HFF-Myc (cell line): ENCODE results near the gene ADH5.

ENCODE experiments used
- DNase-seq: peaks from one replicate; pipeline ENCODE4 v3.0.0-alpha.2; 2011; ENCODE audit warnings: low read depth; ENCODE audit errors: extremely low read depth
- H3K4me3 ChIP-seq: replicated peaks from 2 replicates; pipeline ENCODE4 v1.5.1; 2011; ENCODE audit warnings: low read depth, mild to moderate bottlenecking, control low read depth, low read length
- TF ChIP-seq, protein P1 (sequence below): IDR thresholded peaks from 2 replicates; pipeline ENCODE4 v1.5.1; 2012; ENCODE audit warnings: mild to moderate bottlenecking, low read depth, low read length, control low read depth; ENCODE audit errors: missing control alignments

The ADH5 gene

GRCh38 chr4:99033956-99034355 lies 54.6 kb downstream of the ADH5 start:
- H3K4me3 ChIP-seq, result no peak overlapping the region
- DNase-seq, result no peak
- TF ChIP-seq, protein P1, sequence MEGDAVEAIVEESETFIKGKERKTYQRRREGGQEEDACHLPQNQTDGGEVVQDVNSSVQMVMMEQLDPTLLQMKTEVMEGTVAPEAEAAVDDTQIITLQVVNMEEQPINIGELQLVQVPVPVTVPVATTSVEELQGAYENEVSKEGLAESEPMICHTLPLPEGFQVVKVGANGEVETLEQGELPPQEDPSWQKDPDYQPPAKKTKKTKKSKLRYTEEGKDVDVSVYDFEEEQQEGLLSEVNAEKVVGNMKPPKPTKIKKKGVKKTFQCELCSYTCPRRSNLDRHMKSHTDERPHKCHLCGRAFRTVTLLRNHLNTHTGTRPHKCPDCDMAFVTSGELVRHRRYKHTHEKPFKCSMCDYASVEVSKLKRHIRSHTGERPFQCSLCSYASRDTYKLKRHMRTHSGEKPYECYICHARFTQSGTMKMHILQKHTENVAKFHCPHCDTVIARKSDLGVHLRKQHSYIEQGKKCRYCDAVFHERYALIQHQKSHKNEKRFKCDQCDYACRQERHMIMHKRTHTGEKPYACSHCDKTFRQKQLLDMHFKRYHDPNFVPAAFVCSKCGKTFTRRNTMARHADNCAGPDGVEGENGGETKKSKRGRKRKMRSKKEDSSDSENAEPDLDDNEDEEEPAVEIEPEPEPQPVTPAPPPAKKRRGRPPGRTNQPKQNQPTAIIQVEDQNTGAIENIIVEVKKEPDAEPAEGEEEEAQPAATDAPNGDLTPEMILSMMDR, result no peak

DNA sequence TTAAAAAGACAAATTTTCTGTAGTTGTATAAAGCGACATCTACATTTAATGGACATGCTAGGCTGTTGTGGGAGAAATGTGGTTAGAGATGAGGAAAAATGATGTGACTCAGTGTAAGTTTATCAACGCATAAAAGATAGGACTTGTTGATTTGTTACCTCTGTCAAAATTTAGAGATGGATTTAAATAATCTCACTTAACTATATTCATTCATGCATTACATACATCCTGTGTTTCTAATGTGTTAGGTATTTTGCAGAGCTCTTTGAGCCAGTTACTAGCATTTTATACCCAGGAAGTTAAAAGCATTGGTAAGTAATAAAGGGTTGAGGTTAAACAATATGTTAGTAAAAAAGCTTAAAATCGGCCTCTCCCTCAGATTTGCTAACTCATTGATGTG lies 58.7 kb downstream of the ADH5 start:
- TF ChIP-seq, protein P1, result no peak
- no peak overlapping the region for H3K4me3 ChIP-seq
- DNase-seq, result no peak

DNA sequence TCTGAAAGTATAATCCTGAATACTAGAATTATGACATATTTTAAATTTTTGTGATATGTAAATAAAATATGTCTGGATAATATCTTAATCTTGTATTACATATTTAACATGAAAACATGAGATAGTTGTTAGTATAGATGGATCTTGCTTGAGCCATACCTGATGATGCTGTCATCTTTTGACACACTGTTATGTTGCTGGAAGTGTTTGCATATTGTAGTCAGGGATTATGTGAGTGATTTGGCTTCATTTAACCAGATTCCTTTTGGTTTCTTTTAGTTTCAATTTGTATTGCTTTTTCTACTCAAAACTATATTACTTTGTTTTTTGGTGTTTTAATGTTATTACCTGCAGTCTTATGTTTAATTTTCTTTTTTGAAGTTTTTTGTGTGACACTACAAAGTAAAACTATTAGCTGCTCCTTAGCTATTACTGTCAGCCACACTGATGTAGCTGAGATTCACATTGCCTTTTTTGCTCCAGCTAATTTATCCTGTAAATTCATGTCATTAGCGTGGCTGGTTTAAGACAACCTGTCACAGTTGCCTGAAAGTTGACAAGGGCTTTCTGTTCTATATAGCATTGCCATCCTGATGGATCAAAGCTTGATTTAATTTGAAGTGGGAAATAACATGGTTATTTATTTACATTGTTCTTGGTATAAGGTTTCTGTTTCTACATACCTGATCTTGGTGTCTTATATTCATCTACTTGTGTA lies 59.4 kb downstream of the ADH5 start:
- TF ChIP-seq, protein P1, result no peak
- H3K4me3 ChIP-seq, result no peak overlapping the region
- DNase-seq, result no peak

GRCh38 chr4:99028187-99028586 lies 60.4 kb downstream of the ADH5 start:
- no peak for DNase-seq
- H3K4me3 ChIP-seq, result no peak overlapping the region
- TF ChIP-seq, protein P1, result no peak

- no peak for DNase-seq
- TF ChIP-seq, protein P1, result no peak
- H3K4me3 ChIP-seq, result no peak overlapping the region
These were observed 61.3 kb downstream of the ADH5 start for GRCh38 chr4:99027304-99027703.

- DNase-seq, result no peak
- TF ChIP-seq, protein P1, result no peak
- no peak overlapping the region for H3K4me3 ChIP-seq
These were observed 63.1 kb downstream of the ADH5 start for GRCh38 chr4:99025506-99025905.
